IMR-90 (cell line): Measurements from ENCODE around the gene ME1. TPM values are rescaled to one million over a fixed set of nuclear protein-coding genes. Genes with fewer than 3 reads are reported as not detected.

Experiments
- ATAC-seq: fragments of 200-7000 bp; cut with Tn5 transposase; 2 replicates; pipeline ENCODE4 v1.9.1; 2020; ENCODE audit warnings: low read depth, mild to moderate bottlenecking, moderate library complexity
- BruUV-seq: library from RNA; stranded (reverse); fragments of 400-500 nt; replicated peaks from 2 replicates; lab custom pipeline; 2021; lab: Mats Ljungman, UMichigan
- CTCF ChIA-PET: fragments of 300-600 bp; formaldehyde crosslinking; extraction: SDS; loops from one replicate; lab custom pipeline; 2021; ENCODE audit warnings: antibody characterized with exemption; lab: Yijun Ruan, JAX
- POLR2A ChIA-PET: fragments of 300-600 bp; sonication (Branson Sonifier 250); formaldehyde crosslinking; loops from one replicate; lab custom pipeline; 2022; ENCODE audit warnings: antibody characterized with exemption; ENCODE audit not compliant: unreplicated experiment; lab: Charles Lee
- DNase-seq: peaks from one replicate; pipeline ENCODE4 v3.0.0; 2013
- H2AFZ ChIP-seq: replicated peaks from 2 replicates; pipeline ENCODE3; 2013; ENCODE audit warnings: low read length, mild to moderate bottlenecking; ENCODE audit not compliant: poor library complexity
- H2AK5ac ChIP-seq: 2 replicates; pipeline ENCODE4 v1.6.1; 2013; ENCODE audit warnings: low read depth, low read length, inconsistent platforms
- H2AK9ac ChIP-seq: replicated peaks from 2 replicates; pipeline ENCODE3; 2013; ENCODE audit warnings: mild to moderate bottlenecking, low read depth, low read length, moderate library complexity; ENCODE audit not compliant: poor library complexity
- H2BK120ac ChIP-seq: 2 replicates; pipeline ENCODE4 v1.6.1; 2013; ENCODE audit warnings: low read depth, low read length, inconsistent platforms
- H2BK15ac ChIP-seq: 3 replicates; pipeline ENCODE4 v1.6.1; 2013; ENCODE audit warnings: low read depth, low read length, inconsistent platforms
- H2BK20ac ChIP-seq: 2 replicates; pipeline ENCODE4 v1.6.1; 2013; ENCODE audit warnings: low read depth, mild to moderate bottlenecking, inconsistent platforms, low read length, moderate library complexity
- H2BK5ac ChIP-seq: 2 replicates; pipeline ENCODE4 v1.6.1; 2013; ENCODE audit warnings: mild to moderate bottlenecking, low read depth, low read length, inconsistent platforms; ENCODE audit not compliant: poor library complexity, severe bottlenecking
- H3K14ac ChIP-seq: replicated peaks from 2 replicates; pipeline ENCODE4 v1.6.1; 2013; ENCODE audit warnings: low read depth, low read length, inconsistent platforms
- H3K18ac ChIP-seq: 2 replicates; pipeline ENCODE4 v1.6.1; 2013; ENCODE audit warnings: low read depth, low read length, control low read depth
- H3K23ac ChIP-seq: 2 replicates; pipeline ENCODE4 v1.6.1; 2013; ENCODE audit warnings: low read depth, low read length, inconsistent platforms
- H3K27ac ChIP-seq: 2 replicates; pipeline ENCODE4 v1.5.1; 2013; ENCODE audit warnings: mild to moderate bottlenecking, control low read depth, low read length; ENCODE audit not compliant: insufficient read depth
- H3K27me3 ChIP-seq: 2 replicates; pipeline ENCODE4 v1.6.1; 2013; ENCODE audit warnings: low read length; ENCODE audit not compliant: control insufficient read depth, insufficient read depth
- H3K36me3 ChIP-seq: 2 replicates; pipeline ENCODE4 v1.6.1; 2013; ENCODE audit warnings: low read length, mixed read lengths; ENCODE audit not compliant: control insufficient read depth, insufficient read depth
- H3K4ac ChIP-seq: 2 replicates; pipeline ENCODE4 v1.6.1; 2013; ENCODE audit warnings: low read depth, low read length, inconsistent platforms
- H3K4me1 ChIP-seq: 2 replicates; pipeline ENCODE4 v1.6.1; 2013; ENCODE audit warnings: low read length, mixed read lengths; ENCODE audit not compliant: control insufficient read depth, insufficient read depth
- H3K4me2 ChIP-seq: 2 replicates; pipeline ENCODE4 v1.6.1; 2013; ENCODE audit warnings: low read depth, mild to moderate bottlenecking, control low read depth, low read length, moderate library complexity
- H3K4me3 ChIP-seq: 2 replicates; pipeline ENCODE4 v1.5.1; 2013; ENCODE audit warnings: low read depth, mild to moderate bottlenecking, control low read depth, low read length, moderate library complexity; ENCODE audit not compliant: insufficient read depth
- H3K56ac ChIP-seq: 2 replicates; pipeline ENCODE4 v1.6.1; 2013; ENCODE audit warnings: low read length, inconsistent platforms; ENCODE audit not compliant: insufficient read depth; ENCODE audit errors: extremely low read depth
- H3K79me1 ChIP-seq, 2 experiments: 2 replicates each; pipeline ENCODE4 v1.6.1; 2013; ENCODE audit warnings: low read length in 2 of 2, inconsistent platforms in 1 of 2, low read depth in 1 of 2
- H3K9ac ChIP-seq: 2 replicates; pipeline ENCODE4 v1.6.1; 2013; ENCODE audit warnings: low read depth, low read length, control low read depth
- H3K9me1 ChIP-seq: 2 replicates; pipeline ENCODE4 v1.6.1; 2013; ENCODE audit warnings: low read length, inconsistent platforms; ENCODE audit not compliant: insufficient read depth
- H3K9me3 ChIP-seq: 2 replicates; pipeline ENCODE4 v1.6.1; 2013; ENCODE audit warnings: low read length; ENCODE audit not compliant: control insufficient read depth, insufficient read depth
- H4K20me1 ChIP-seq: 2 replicates; pipeline ENCODE4 v1.6.1; 2013; ENCODE audit warnings: low read length, inconsistent platforms; ENCODE audit not compliant: insufficient read depth
- H4K5ac ChIP-seq: 2 replicates; pipeline ENCODE4 v1.6.1; 2013; ENCODE audit warnings: mild to moderate bottlenecking, low read depth, low read length, control low read depth
- H4K8ac ChIP-seq, 2 experiments: 2 replicates each; pipeline ENCODE4 v1.6.1; 2013; ENCODE audit warnings: low read depth in 2 of 2, low read length in 2 of 2, control low read depth in 1 of 2, inconsistent platforms in 1 of 2
- H4K91ac ChIP-seq: 2 replicates; pipeline ENCODE4 v1.6.1; 2013; ENCODE audit warnings: low read depth, low read length, inconsistent platforms; ENCODE audit not compliant: insufficient read depth
- BHLHE40 ChIP-seq: fragments of 150-350 bp; IDR thresholded peaks from 2 replicates; pipeline ENCODE4 v1.6.1; 2016; ENCODE audit warnings: mild to moderate bottlenecking, low read depth, low read length
- CTCF ChIP-seq: conservative IDR thresholded peaks from 2 replicates; pipeline ENCODE4 v1.5.1; 2012; ENCODE audit warnings: mild to moderate bottlenecking, low read depth, low read length, improper control_type of control experiment
- ELK1 ChIP-seq: fragments of 150-350 bp; IDR thresholded peaks from 2 replicates; pipeline ENCODE4 v1.6.1; 2016; ENCODE audit warnings: low read depth, mild to moderate bottlenecking, low read length, moderate library complexity, borderline replicate concordance
- NFE2L2 ChIP-seq: fragments of 150-350 bp; IDR thresholded peaks from 2 replicates; pipeline ENCODE4 v1.6.1; 2016; ENCODE audit warnings: low read depth, mild to moderate bottlenecking, low read length
- RAD21 ChIP-seq: IDR thresholded peaks from 2 replicates; pipeline ENCODE4 v1.6.1; 2012; ENCODE audit warnings: low read length, improper control_type of control experiment
- RCOR1 ChIP-seq: IDR thresholded peaks from 2 replicates; pipeline ENCODE4 v1.6.1; 2012; ENCODE audit warnings: mild to moderate bottlenecking, low read length, improper control_type of control experiment; ENCODE audit not compliant: insufficient replicate concordance
- SMC3 ChIP-seq: fragments of 150-350 bp; IDR thresholded peaks from 2 replicates; pipeline ENCODE4 v1.6.1; 2016; ENCODE audit warnings: low read depth, mild to moderate bottlenecking, antibody characterized with exemption, low read length, moderate library complexity
- WGBS, 2 experiments: methylation state at CpG; one replicate each; pipeline versions ENCODE4 v1.1.5 to v1.1.7; 2013; ENCODE audit warnings: missing lambda C conversion rate in 2 of 2; ENCODE audit not compliant: insufficient read length in 1 of 2; ENCODE audit errors: extremely low coverage in 2 of 2; 5-methylcytosine and 5-hydroxymethylcytosine counted together
- dilution Hi-C: fragments of 300-500 bp; cut with HindIII; formaldehyde crosslinking; loops from one replicate; pipeline ENCODE4 v1.14.3; 2018; ENCODE audit warnings: low sequenced_read_pairs; ENCODE audit not compliant: unreplicated experiment
- in situ Hi-C: fragments of 300-500 bp; cut with MboI; formaldehyde crosslinking; loops from 3 replicates; pipeline ENCODE4 v1.14.3; 2019; ENCODE audit warnings: low sequenced_read_pairs, inconsistent platforms, mixed read lengths
- intact Hi-C: fragments of 100-400 bp; cut with micrococcal nuclease; formaldehyde crosslinking; loops from 2 replicates; pipeline ENCODE4 v1.10.0; 2022
- polyA plus RNA-seq, 3 experiments: library from polyadenylated mRNA; depleted of rRNA; stranded (reverse); fragments of >200 nt; gene quantifications; 2 replicates each; pipeline ENCODE4 v1.2.3, GENCODE V29; 2012; ENCODE audit warnings: low replicate concordance in 1 of 3
- total RNA-seq: library from RNA; depleted of rRNA; stranded (reverse); fragments of >200 nt; gene quantifications from 2 replicates; pipeline ENCODE4 v1.2.3, GENCODE V29; 2012

ME1 gene
- total and polyA plus RNA-seq, 2 of the 4 experiments (the other 2 are of a cell fraction), result 21.5 to 24.4 TPM

- H4K20me1 ChIP-seq, result no peaks in the 10 kb centered on the region; the same call in 1 of the 2 replicates
- no peak overlapping the region for H3K27ac ChIP-seq
- H2AK9ac ChIP-seq, result no peak overlapping the region
- H4K5ac ChIP-seq, result no peak overlapping the region
- no peak overlapping the region for H3K18ac ChIP-seq
- no peak overlapping the region for H4K91ac ChIP-seq
- no peak overlapping the region for H2AK5ac ChIP-seq
- BruUV-seq, result no TSS peak
- POLR2A ChIA-PET, result no interaction called here
- no peak for TF ChIP-seq RAD21
- TF ChIP-seq BHLHE40, result no peak
- no peak for TF ChIP-seq NFE2L2
- no peak for TF ChIP-seq RCOR1
- TF ChIP-seq ELK1, result no peak
- TF ChIP-seq CTCF, result no peak
- no peak for TF ChIP-seq SMC3
- no CpG with 5 or more reads among the region's 3 CpGs for WGBS, 2 experiments
- H2BK120ac ChIP-seq, result no peak overlapping the region
- in situ Hi-C loops (no loop called here), intact Hi-C loops (no loop called here), dilution Hi-C loops (no loop called here)
- no peak overlapping the region for H2BK5ac ChIP-seq
- CTCF ChIA-PET, result no interaction called here
- no peak overlapping the region for H2BK20ac ChIP-seq
- H3K23ac ChIP-seq, result no peak overlapping the region
- DNase-seq (no peak), ATAC-seq (no peak)
- H3K14ac ChIP-seq, result no peak overlapping the region
- no peak overlapping the region for H2AFZ ChIP-seq
- no peak overlapping the region for H3K4ac ChIP-seq
- no peak overlapping the region for H4K8ac ChIP-seq
- H3K36me3 ChIP-seq, result no peaks in the 10 kb centered on the region
- H3K4me1 ChIP-seq, result peaks cover 2% of the 10 kb centered on the region; the same call in 1 of the 2 replicates
- no peaks in the 10 kb centered on the region for H3K9me1 ChIP-seq
- H3K4me3 ChIP-seq, result no peak overlapping the region
- no peak overlapping the region for H3K56ac ChIP-seq
- no peak overlapping the region for H3K4me2 ChIP-seq
- H3K79me1 ChIP-seq, result peaks cover 12 to 23% of the 10 kb centered on the region in 2 experiments; a peak in 2 of 4 replicates
- no peak overlapping the region for H3K9ac ChIP-seq
- H3K27me3 ChIP-seq, result no peaks in the 10 kb centered on the region
- no peak overlapping the region for H2BK15ac ChIP-seq
- no peaks in the 10 kb centered on the region for H3K9me3 ChIP-seq
Measured at GRCh38 chr6:83385473-83385872, 45.4 kb downstream of the ME1 start.
